HCT116 (cell line): ENCODE results near the gene PPM1E. TPM values are rescaled to one million over a fixed set of nuclear protein-coding genes. Genes with fewer than 3 reads are reported as not detected.

ENCODE experiments used
- ATAC-seq: fragments of 200-7000 bp; cut with Tn5 transposase; 2 replicates; pipeline ENCODE4 v1.9.1; 2020; ENCODE audit warnings: mild to moderate bottlenecking, moderate library complexity
- BruUV-seq: library from RNA; stranded (reverse); fragments of 400-500 nt; replicated peaks from 2 replicates; lab custom pipeline; 2021; lab: Mats Ljungman, UMichigan
- CTCF ChIA-PET: fragments of 300-600 bp; sonication (Branson Sonifier 250); formaldehyde crosslinking; loops from one replicate; lab custom pipeline; 2021; ENCODE audit warnings: antibody characterized with exemption; lab: Charles Lee
- POLR2A ChIA-PET: fragments of 300-600, 350-600 bp; sonication (Branson Sonifier 250); formaldehyde crosslinking; loops from one replicate; lab custom pipeline; 2021; ENCODE audit warnings: antibody characterized with exemption; lab: Charles Lee
- RAD21 ChIA-PET, 2 experiments: fragments of 300-600 bp; sonication (Branson Sonifier 250); formaldehyde crosslinking; loops; one replicate each; lab custom pipeline; 2023; ENCODE audit warnings: low total read pairs in 2 of 2; ENCODE audit not compliant: uncharacterized antibody in 2 of 2, unreplicated experiment in 2 of 2, low non-redundant PET in 1 of 2; lab: Charles Lee
- DNase-seq: peaks from one replicate; pipeline ENCODE4 v3.0.0-alpha.2; 2010; ENCODE audit warnings: low read depth, low spot score
- H2AFZ ChIP-seq: fragments of 200-600 bp; shearing (Covaris generic), sonication (generic); 2 replicates; pipeline ENCODE4 v1.6.1; 2017; ENCODE audit warnings: low read depth, mixed run types, mixed read lengths, antibody characterized with exemption, low read length; ENCODE audit not compliant: poor library complexity, severe bottlenecking
- H3K27ac ChIP-seq: 2 replicates; pipeline ENCODE4 v1.5.1; 2012; ENCODE audit warnings: low read depth, low read length
- H3K27me3 ChIP-seq: fragments of 200-600 bp; sonication (generic); 2 replicates; pipeline ENCODE4 v1.6.1; 2016; ENCODE audit warnings: mixed run types, low read length, mixed read lengths; ENCODE audit not compliant: insufficient read depth
- H3K36me3 ChIP-seq, 2 experiments: fragments of 200-500 bp in 1 of 2; fragments of 200-600 bp in 1 of 2; sonication (Bioruptor generic) in 1 of 2; sonication (generic) in 1 of 2; 2 replicates each; pipeline versions ENCODE4 v1.5.1 to v1.6.1; 2014 to 2016; ENCODE audit warnings: low read length in 2 of 2, inconsistent platforms in 1 of 2, mixed read lengths in 1 of 2, mixed run types in 1 of 2; ENCODE audit not compliant: insufficient read depth in 2 of 2, control insufficient read depth in 1 of 2
- H3K4me1 ChIP-seq, 2 experiments: fragments of 200-600 bp in 1 of 2; sonication (generic) in 1 of 2; 2 replicates each; pipeline versions ENCODE4 v1.5.1 to v1.6.1; 2012 to 2017; ENCODE audit warnings: low read length in 2 of 2, inconsistent platforms in 1 of 2, mild to moderate bottlenecking in 1 of 2, mixed read lengths in 1 of 2, mixed run types in 1 of 2, moderate library complexity in 1 of 2; ENCODE audit not compliant: insufficient read depth in 2 of 2, control insufficient read depth in 1 of 2
- H3K4me2 ChIP-seq: fragments of 200-600 bp; sonication (generic); 2 replicates; pipeline ENCODE4 v1.6.1; 2017; ENCODE audit warnings: mixed run types, low read length, mixed read lengths
- H3K4me3 ChIP-seq, 2 experiments: fragments of 200-600 bp in 1 of 2; sonication (generic) in 1 of 2; replicated peaks in 1 of 2; 2 replicates each; pipeline ENCODE4 v1.5.1; 2011 to 2016; ENCODE audit warnings: low read length in 2 of 2, control low read depth in 1 of 2, low read depth in 1 of 2, mild to moderate bottlenecking in 1 of 2, mixed read lengths in 1 of 2, mixed run types in 1 of 2
- H3K79me2 ChIP-seq: fragments of 200-600 bp; sonication (generic); 2 replicates; pipeline ENCODE4 v1.6.1; 2017; ENCODE audit warnings: mild to moderate bottlenecking, mixed run types, low read length, moderate library complexity, mixed read lengths; ENCODE audit not compliant: insufficient read depth
- H3K9ac ChIP-seq: fragments of 200-600 bp; sonication (generic); 2 replicates; pipeline ENCODE4 v1.6.1; 2016; ENCODE audit warnings: low read length, mixed read lengths
- H3K9me2 ChIP-seq: fragments of 200-600 bp; sonication (generic), shearing (Covaris generic); 2 replicates; pipeline ENCODE4 v1.6.1; 2017; ENCODE audit warnings: mixed run types, mild to moderate bottlenecking, moderate library complexity; ENCODE audit not compliant: insufficient read depth
- H3K9me3 ChIP-seq, 2 experiments: fragments of 200-500 bp in 1 of 2; fragments of 200-600 bp in 1 of 2; sonication (Bioruptor generic) in 1 of 2; sonication (generic) in 1 of 2; 2 replicates each; pipeline ENCODE4 v1.6.1; 2014 to 2017; ENCODE audit warnings: low read length in 2 of 2, mixed read lengths in 2 of 2, inconsistent platforms in 1 of 2, low read depth in 1 of 2, mild to moderate bottlenecking in 1 of 2, mixed run types in 1 of 2, moderate library complexity in 1 of 2; ENCODE audit not compliant: control insufficient read depth in 1 of 2, insufficient read depth in 1 of 2
- H4K20me1 ChIP-seq: fragments of 200-600 bp; sonication (generic), shearing (Covaris generic); 2 replicates; pipeline ENCODE4 v1.6.1; 2017; ENCODE audit warnings: mixed run types, mild to moderate bottlenecking, moderate library complexity; ENCODE audit not compliant: insufficient read depth
- CBX3 ChIP-seq: IDR thresholded peaks from 2 replicates; pipeline ENCODE4 v1.6.1; 2012; ENCODE audit warnings: low read depth
- CEBPB ChIP-seq: IDR thresholded peaks from 2 replicates; pipeline ENCODE4 v1.6.1; 2012; ENCODE audit warnings: low read depth
- EZH2phosphoT487 ChIP-seq: fragments of 200-600 bp; IDR thresholded peaks from 2 replicates; pipeline ENCODE4 v1.6.1; 2018; ENCODE audit warnings: antibody characterized with exemption, borderline replicate concordance
- FOSL1 ChIP-seq: IDR thresholded peaks from 2 replicates; pipeline ENCODE4 v1.6.1; 2012; ENCODE audit warnings: low read depth
- JUND ChIP-seq: IDR thresholded peaks from 2 replicates; pipeline ENCODE4 v1.6.1; 2012
- POLR2AphosphoS5 ChIP-seq: IDR thresholded peaks from 2 replicates; pipeline ENCODE4 v1.6.1; 2011; ENCODE audit warnings: mild to moderate bottlenecking, low read depth, low read length, moderate library complexity
- RAD21 ChIP-seq: IDR thresholded peaks from 2 replicates; pipeline ENCODE4 v1.6.1; 2012; ENCODE audit warnings: low read depth, mild to moderate bottlenecking
- SIN3A ChIP-seq: IDR thresholded peaks from 2 replicates; pipeline ENCODE4 v1.6.1; 2012; ENCODE audit warnings: low read depth
- SP1 ChIP-seq: IDR thresholded peaks from 2 replicates; pipeline ENCODE4 v1.6.1; 2012; ENCODE audit warnings: low read depth
- SRF ChIP-seq: IDR thresholded peaks from 2 replicates; pipeline ENCODE4 v1.6.1; 2012; ENCODE audit warnings: low read depth
- YY1 ChIP-seq: IDR thresholded peaks from 2 replicates; pipeline ENCODE4 v1.6.1; 2011; ENCODE audit warnings: low read length, low read depth, moderate library complexity, mild to moderate bottlenecking; ENCODE audit not compliant: insufficient replicate concordance; ENCODE audit errors: extremely low read depth
- ZNF274 ChIP-seq: fragments of 200-500 bp; sonication (Bioruptor generic); IDR thresholded peaks from 2 replicates; pipeline ENCODE4 v1.6.1; 2014; ENCODE audit warnings: mild to moderate bottlenecking, low read depth, low read length, inconsistent platforms
- intact Hi-C: fragments of 100-400 bp; cut with micrococcal nuclease; formaldehyde crosslinking; loops from 2 replicates; pipeline ENCODE4 v1.10.0; 2022
- total RNA-seq: library from RNA; stranded (reverse); gene quantifications from one replicate; pipeline ENCODE4 v1.2.1, GENCODE V29; 2021; ENCODE audit not compliant: unreplicated experiment
- TF ChIP-seq, protein P1 (sequence below): IDR thresholded peaks from 2 replicates; pipeline ENCODE4 v1.6.1; 2012
- TF ChIP-seq, protein P2 (sequence below): IDR thresholded peaks from 2 replicates; pipeline ENCODE4 v1.6.1; 2012
- TF ChIP-seq, protein P3 (sequence below), 3 experiments: fragments of 200-600 bp in 1 of 3; sonication (generic) in 1 of 3; IDR thresholded peaks in 2 of 3; conservative IDR thresholded peaks in 1 of 3; 2 replicates each; pipeline ENCODE4 v1.5.1; 2012 to 2017; ENCODE audit warnings: low read depth in 2 of 3, low read length in 2 of 3, antibody characterized with exemption in 1 of 3, borderline replicate concordance in 1 of 3, control low read depth in 1 of 3, mild to moderate bottlenecking in 1 of 3, mixed read lengths in 1 of 3, mixed run types in 1 of 3, moderate library complexity in 1 of 3; ENCODE audit not compliant: insufficient read depth in 1 of 3

The PPM1E gene
- total RNA-seq, 1 experiment from 2014 or later, result 0.02 TPM

DNA sequence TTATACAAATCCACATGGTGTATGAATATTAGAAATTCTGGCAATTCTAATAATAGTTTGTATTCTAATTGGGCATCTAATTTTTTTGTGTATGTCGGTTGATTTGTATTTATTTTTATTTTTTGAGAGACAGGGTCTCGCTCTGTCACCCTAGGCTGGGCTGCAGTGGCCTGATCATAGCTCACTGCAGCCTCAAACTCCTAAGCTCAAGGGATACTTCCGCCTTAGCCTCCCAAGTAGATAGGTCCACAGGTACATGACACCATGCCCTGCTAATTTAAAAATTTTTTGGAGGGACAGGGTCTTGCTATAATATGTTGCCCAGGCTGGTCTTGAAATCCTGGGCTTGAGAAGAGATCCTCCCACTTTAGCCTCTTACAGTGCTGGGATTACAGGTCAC, 246.5 kb downstream of the PPM1E start:
- Histone ChIP-seq H3K27me3 (no peaks in the 10 kb centered on the region), H3K4me2 (no peak overlapping the region), H3K4me1 (no peaks in the 10 kb centered on the region), H3K9ac (no peak overlapping the region), H3K27ac (no peak overlapping the region), H3K9me3 (no peaks in the 10 kb centered on the region), H3K79me2 (no peaks in the 10 kb centered on the region), H4K20me1 (no peaks in the 10 kb centered on the region; the same call in 1 of the 2 replicates), H2AFZ (no peak overlapping the region), H3K4me3 (no peak overlapping the region), H3K36me3 (peaks cover 9 to 17% of the 10 kb centered on the region in 2 experiments; a peak in 3 of 4 replicates), H3K9me2 (no peaks in the 10 kb centered on the region)
- CTCF ChIA-PET, result interaction anchor here (5.5 kb wide), 1 partner anchor 291 kb away, joined by 101 read pairs; no protein-coding TSS in a partner anchor
- no peak for ATAC-seq
- POLR2A ChIA-PET, result no interaction called here
- no peak for DNase-seq
- intact Hi-C loops, result loop anchor here (10.0 kb wide), 1 partner anchor 687 kb away; no protein-coding TSS in a partner anchor
- BruUV-seq, result no TSS peak
- no peak for TF ChIP-seq ZNF274
- no peak for TF ChIP-seq RAD21
- TF ChIP-seq SP1, result no peak
- TF ChIP-seq SRF, result no peak
- no peak for TF ChIP-seq FOSL1
- TF ChIP-seq CEBPB, result no peak
- no peak for TF ChIP-seq EZH2phosphoT487
- no peak for TF ChIP-seq SIN3A
- no peak for TF ChIP-seq CBX3
- TF ChIP-seq JUND, result no peak
- TF ChIP-seq, protein P1, sequence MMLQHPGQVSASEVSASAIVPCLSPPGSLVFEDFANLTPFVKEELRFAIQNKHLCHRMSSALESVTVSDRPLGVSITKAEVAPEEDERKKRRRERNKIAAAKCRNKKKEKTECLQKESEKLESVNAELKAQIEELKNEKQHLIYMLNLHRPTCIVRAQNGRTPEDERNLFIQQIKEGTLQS, result no peak
- TF ChIP-seq, protein P2, sequence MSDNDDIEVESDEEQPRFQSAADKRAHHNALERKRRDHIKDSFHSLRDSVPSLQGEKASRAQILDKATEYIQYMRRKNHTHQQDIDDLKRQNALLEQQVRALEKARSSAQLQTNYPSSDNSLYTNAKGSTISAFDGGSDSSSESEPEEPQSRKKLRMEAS, result no peak
- TF ChIP-seq, protein P3, sequence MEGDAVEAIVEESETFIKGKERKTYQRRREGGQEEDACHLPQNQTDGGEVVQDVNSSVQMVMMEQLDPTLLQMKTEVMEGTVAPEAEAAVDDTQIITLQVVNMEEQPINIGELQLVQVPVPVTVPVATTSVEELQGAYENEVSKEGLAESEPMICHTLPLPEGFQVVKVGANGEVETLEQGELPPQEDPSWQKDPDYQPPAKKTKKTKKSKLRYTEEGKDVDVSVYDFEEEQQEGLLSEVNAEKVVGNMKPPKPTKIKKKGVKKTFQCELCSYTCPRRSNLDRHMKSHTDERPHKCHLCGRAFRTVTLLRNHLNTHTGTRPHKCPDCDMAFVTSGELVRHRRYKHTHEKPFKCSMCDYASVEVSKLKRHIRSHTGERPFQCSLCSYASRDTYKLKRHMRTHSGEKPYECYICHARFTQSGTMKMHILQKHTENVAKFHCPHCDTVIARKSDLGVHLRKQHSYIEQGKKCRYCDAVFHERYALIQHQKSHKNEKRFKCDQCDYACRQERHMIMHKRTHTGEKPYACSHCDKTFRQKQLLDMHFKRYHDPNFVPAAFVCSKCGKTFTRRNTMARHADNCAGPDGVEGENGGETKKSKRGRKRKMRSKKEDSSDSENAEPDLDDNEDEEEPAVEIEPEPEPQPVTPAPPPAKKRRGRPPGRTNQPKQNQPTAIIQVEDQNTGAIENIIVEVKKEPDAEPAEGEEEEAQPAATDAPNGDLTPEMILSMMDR (IDR thresholded peaks at IDR 0.05 in 2 of 3, conservative IDR thresholded peaks at IDR 0.05 in 1 of 3; ENCODE audit: borderline replicate concordance in 1 of 3, insufficient read depth in 1 of 3, low read depth in 2 of 3, low read length in 2 of 3), result no peak
- no peak for TF ChIP-seq POLR2AphosphoS5
- TF ChIP-seq YY1, result no peak
- RAD21 ChIA-PET, result interaction anchor here in 1 of 2 experiments (1.2 kb wide), 1 partner anchor 132 kb away, joined by 3 read pairs; no protein-coding TSS in a partner anchor
